Stimulated activated CD4-positive, alpha-beta T cell treated with anti-CD3 and anti-CD28 coated beads, Interleukin-2, amount 100 ng/mL, for 48 hours (primary cell): ENCODE data around the gene PPM1M.

Experiments
- DNase-seq, 2 donors: peaks; one replicate each; pipeline ENCODE4 v3.0.0-alpha.2; 2020

Gene PPM1M

GRCh38 chr3:52245322-52246263 is at the start of gene PPM1M:
Gene PPM1M, plus strand, starts transcription at chr3:52245759. Its CDS starts 66 bp downstream, at chr3:52245825.
- peak in 1 of 2 donors; percentile 32 for DNase-seq

GRCh38 chr3:52195823-52196331 is 49.7 kb upstream of the PPM1M start:
- no peak for DNase-seq

GRCh38 chr3:52196977-52197376 is 48.6 kb upstream of the PPM1M start:
- DNase-seq = no peak

- DNase-seq = no peak
Measured at GRCh38 chr3:52197499-52197841, 48.1 kb upstream of the PPM1M start.

- peak; percentile 94 to 97 for DNase-seq
Measured at GRCh38 chr3:52197842-52198625, 47.5 kb upstream of the PPM1M start, which contains the start of gene ALAS1. Gene ALAS1, plus strand, starts transcription at chr3:52198160. Its CDS starts 1,082 bp downstream, at chr3:52199242.

GRCh38 chr3:52198643-52199608 is 46.6 kb upstream of the PPM1M start:
- no peak for DNase-seq

GRCh38 chr3:52200981-52201679 is 44.4 kb upstream of the PPM1M start:
- DNase-seq = no peak

- DNase-seq = no peak
Measured at GRCh38 chr3:52202384-52203077, 43.0 kb upstream of the PPM1M start.

GRCh38 chr3:52203701-52204100 is 41.9 kb upstream of the PPM1M start:
- no peak for DNase-seq

- DNase-seq = no peak
Measured at GRCh38 chr3:52204337-52205073, 41.1 kb upstream of the PPM1M start.

- no peak for DNase-seq
Measured at GRCh38 chr3:52205727-52206372, 39.7 kb upstream of the PPM1M start.

- DNase-seq = no peak
Measured at GRCh38 chr3:52208556-52208955, 37.0 kb upstream of the PPM1M start.

GRCh38 chr3:52210037-52210436 is 35.5 kb upstream of the PPM1M start:
- DNase-seq = no peak

- DNase-seq = no peak
Measured at GRCh38 chr3:52210550-52211046, 35.0 kb upstream of the PPM1M start.

- no peak for DNase-seq
Measured at GRCh38 chr3:52211268-52211891, 34.2 kb upstream of the PPM1M start.

- DNase-seq = no peak
Measured at GRCh38 chr3:52213005-52213404, 32.6 kb upstream of the PPM1M start.

GRCh38 chr3:52213901-52214300 is 31.7 kb upstream of the PPM1M start:
- DNase-seq = no peak

GRCh38 chr3:52215351-52215750 is 30.2 kb upstream of the PPM1M start:
- DNase-seq = no peak
